ENCODE measurements around the gene GNAS-AS1. TPM values are rescaled to one million over a fixed set of nuclear protein-coding genes. Genes with fewer than 3 reads are reported as not detected.

The GNAS-AS1 gene
- total RNA-seq, 1 experiment from 2014 or later, result 1.6 TPM

DNA sequence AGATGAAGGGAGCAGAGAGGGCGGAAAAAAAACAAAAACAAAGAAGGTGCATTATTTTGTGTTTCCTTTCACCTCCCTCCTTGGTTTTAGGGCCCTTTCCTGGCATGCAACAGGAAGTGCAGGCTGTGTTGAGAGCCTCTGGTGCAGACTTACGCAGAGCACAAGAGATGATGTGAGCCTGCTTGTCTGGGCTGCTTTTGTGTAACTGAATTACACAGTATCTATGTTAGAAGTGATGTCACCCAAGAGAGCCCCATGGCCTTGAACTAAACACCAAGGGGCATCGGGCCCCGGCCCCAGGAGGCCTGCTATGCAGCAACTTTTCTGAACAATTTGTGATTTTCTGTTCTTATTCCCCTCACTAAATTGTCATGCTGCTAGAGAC, 27.3 kb upstream of the GNAS-AS1 start:
- H3K27ac Mint-ChIP-seq (ENCODE audit: low read depth, unreplicated experiment), result no peak overlapping the region
- CTCF ChIA-PET, result interaction anchor here (1.6 to 2.4 kb wide), 3 partner anchors 8 to 578 kb away, joined by 4 to 10 read pairs (median 6); no protein-coding TSS in a partner anchor
- H3K9me3 Mint-ChIP-seq (ENCODE audit: unreplicated experiment), result no peaks in the 10 kb centered on the region
- H3K4me1 Mint-ChIP-seq (ENCODE audit: insufficient read depth, unreplicated experiment), result peaks cover 5% of the 10 kb centered on the region
- H3K27me3 Mint-ChIP-seq (ENCODE audit: insufficient read depth, unreplicated experiment), result peaks cover 20% of the 10 kb centered on the region
- H3K4me3 Mint-ChIP-seq (ENCODE audit: unreplicated experiment), result no peak overlapping the region
- POLR2A ChIA-PET, result interaction anchor here (0.5 to 1.6 kb wide), 3 partner anchors 9 to 1320 kb away, joined by 3 to 4 read pairs (median 3); no protein-coding TSS in a partner anchor
- H3K36me3 Mint-ChIP-seq (ENCODE audit: insufficient read depth, unreplicated experiment), result peaks cover 9% of the 10 kb centered on the region
- BruUV-seq (replicated peaks), result no TSS peak
- TF ChIP-seq CTCF (IDR thresholded peaks at IDR 0.05; ENCODE audit: unreplicated experiment), result no peak
- intact Hi-C loops (cut with micrococcal nuclease), result no loop called here
- DNase-seq (ENCODE audit: unreplicated experiment), result no peak

GRCh38 chr20:58877050-58877975, 26.6 kb upstream of the GNAS-AS1 start:
- intact Hi-C loops (cut with micrococcal nuclease), result no loop called here
- H3K9me3 Mint-ChIP-seq (ENCODE audit: unreplicated experiment), result no peaks in the 10 kb centered on the region
- H3K27ac Mint-ChIP-seq (ENCODE audit: low read depth, unreplicated experiment), result no peak overlapping the region
- ChIA-PET POLR2A (interaction anchor here (0.5 to 1.6 kb wide), 5 partner anchors 9 to 1319 kb away, joined by 3 to 5 read pairs (median 3); no protein-coding TSS in a partner anchor), CTCF (interaction anchor here (0.6 to 1.7 kb wide), 8 partner anchors 9 to 642 kb away, joined by 3 to 8 read pairs (median 4); no protein-coding TSS in a partner anchor)
- DNase-seq (ENCODE audit: unreplicated experiment), result no peak
- H3K4me1 Mint-ChIP-seq (ENCODE audit: insufficient read depth, unreplicated experiment), result peaks cover 5% of the 10 kb centered on the region
- no peak overlapping the region for H3K4me3 Mint-ChIP-seq (ENCODE audit: unreplicated experiment)
- H3K27me3 Mint-ChIP-seq (ENCODE audit: insufficient read depth, unreplicated experiment), result peaks cover 20% of the 10 kb centered on the region
- BruUV-seq (replicated peaks), result no TSS peak
- peaks cover 12% of the 10 kb centered on the region for H3K36me3 Mint-ChIP-seq (ENCODE audit: insufficient read depth, unreplicated experiment)
- no peak for TF ChIP-seq CTCF (IDR thresholded peaks at IDR 0.05; ENCODE audit: unreplicated experiment)

GRCh38 chr20:58876437-58876836, 25.7 kb upstream of the GNAS-AS1 start:
- H3K4me1 Mint-ChIP-seq (ENCODE audit: insufficient read depth, unreplicated experiment), result peaks cover 5% of the 10 kb centered on the region
- peaks cover 12% of the 10 kb centered on the region for H3K36me3 Mint-ChIP-seq (ENCODE audit: insufficient read depth, unreplicated experiment)
- peaks cover 20% of the 10 kb centered on the region for H3K27me3 Mint-ChIP-seq (ENCODE audit: insufficient read depth, unreplicated experiment)
- H3K27ac Mint-ChIP-seq (ENCODE audit: low read depth, unreplicated experiment), result no peak overlapping the region
- no peaks in the 10 kb centered on the region for H3K9me3 Mint-ChIP-seq (ENCODE audit: unreplicated experiment)
- CTCF ChIA-PET, result interaction anchor here (0.7 to 1.7 kb wide), 8 partner anchors 10 to 643 kb away, joined by 3 to 8 read pairs (median 4); no protein-coding TSS in a partner anchor
- POLR2A ChIA-PET, result interaction anchor here (1.4 to 1.5 kb wide), 2 partner anchors 10 to 31 kb away, joined by 3 to 5 read pairs; no protein-coding TSS in a partner anchor
- no peak for TF ChIP-seq CTCF (IDR thresholded peaks at IDR 0.05; ENCODE audit: unreplicated experiment)
- DNase-seq (ENCODE audit: unreplicated experiment), result no peak
- H3K4me3 Mint-ChIP-seq (ENCODE audit: unreplicated experiment), result no peak overlapping the region
- intact Hi-C loops (cut with micrococcal nuclease), result no loop called here
- BruUV-seq (replicated peaks), result no TSS peak

GRCh38 chr20:58875541-58876134, 24.9 kb upstream of the GNAS-AS1 start:
- Mint-ChIP-seq H3K27me3 (ENCODE audit: insufficient read depth, unreplicated experiment) (peaks cover 13% of the 10 kb centered on the region), H3K27ac (ENCODE audit: low read depth, unreplicated experiment) (no peak overlapping the region), H3K4me1 (ENCODE audit: insufficient read depth, unreplicated experiment) (peaks cover 5% of the 10 kb centered on the region), H3K4me3 (ENCODE audit: unreplicated experiment) (no peak overlapping the region), H3K9me3 (ENCODE audit: unreplicated experiment) (no peaks in the 10 kb centered on the region), H3K36me3 (ENCODE audit: insufficient read depth, unreplicated experiment) (peaks cover 12% of the 10 kb centered on the region)
- peak; percentile 60 for DNase-seq (ENCODE audit: unreplicated experiment)
- intact Hi-C loops (cut with micrococcal nuclease), result no loop called here
- no peak for TF ChIP-seq CTCF (IDR thresholded peaks at IDR 0.05; ENCODE audit: unreplicated experiment)
- BruUV-seq (replicated peaks), result no TSS peak
- ChIA-PET CTCF (interaction anchor here (0.8 to 7.0 kb wide), 5 partner anchors 11 to 620 kb away, joined by 3 to 39 read pairs (median 8); no protein-coding TSS in a partner anchor), POLR2A (interaction anchor here (0.7 to 1.5 kb wide), 6 partner anchors 8 to 157 kb away, joined by 3 to 5 read pairs (median 3); partner anchors contain the start of gene ATP5F1E)
